ENCODE results near the gene NANS. TPM values are rescaled to one million over a fixed set of nuclear protein-coding genes. Genes with fewer than 3 reads are reported as not detected.

NANS gene
- total RNA-seq, 1 experiment from 2014 or later: 57.9 TPM

- TF ChIP-seq, protein P1, sequence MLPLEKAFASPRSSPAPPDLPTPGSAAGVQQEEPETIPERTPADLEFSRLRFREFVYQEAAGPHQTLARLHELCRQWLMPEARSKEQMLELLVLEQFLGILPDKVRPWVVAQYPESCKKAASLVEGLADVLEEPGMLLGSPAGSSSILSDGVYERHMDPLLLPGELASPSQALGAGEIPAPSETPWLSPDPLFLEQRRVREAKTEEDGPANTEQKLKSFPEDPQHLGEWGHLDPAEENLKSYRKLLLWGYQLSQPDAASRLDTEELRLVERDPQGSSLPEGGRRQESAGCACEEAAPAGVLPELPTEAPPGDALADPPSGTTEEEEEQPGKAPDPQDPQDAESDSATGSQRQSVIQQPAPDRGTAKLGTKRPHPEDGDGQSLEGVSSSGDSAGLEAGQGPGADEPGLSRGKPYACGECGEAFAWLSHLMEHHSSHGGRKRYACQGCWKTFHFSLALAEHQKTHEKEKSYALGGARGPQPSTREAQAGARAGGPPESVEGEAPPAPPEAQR (CRISPR knock-in tag; IDR thresholded peaks at IDR 0.05): no peak
- TF ChIP-seq ESRRA (CRISPR knock-in tag; IDR thresholded peaks at IDR 0.05; ENCODE audit: borderline replicate concordance): no peak
- no peak for TF ChIP-seq NFATC4 (CRISPR knock-in tag; IDR thresholded peaks at IDR 0.05)
- no peak for TF ChIP-seq EMX1 (CRISPR knock-in tag; IDR thresholded peaks at IDR 0.05)
- TF ChIP-seq, protein P2, sequence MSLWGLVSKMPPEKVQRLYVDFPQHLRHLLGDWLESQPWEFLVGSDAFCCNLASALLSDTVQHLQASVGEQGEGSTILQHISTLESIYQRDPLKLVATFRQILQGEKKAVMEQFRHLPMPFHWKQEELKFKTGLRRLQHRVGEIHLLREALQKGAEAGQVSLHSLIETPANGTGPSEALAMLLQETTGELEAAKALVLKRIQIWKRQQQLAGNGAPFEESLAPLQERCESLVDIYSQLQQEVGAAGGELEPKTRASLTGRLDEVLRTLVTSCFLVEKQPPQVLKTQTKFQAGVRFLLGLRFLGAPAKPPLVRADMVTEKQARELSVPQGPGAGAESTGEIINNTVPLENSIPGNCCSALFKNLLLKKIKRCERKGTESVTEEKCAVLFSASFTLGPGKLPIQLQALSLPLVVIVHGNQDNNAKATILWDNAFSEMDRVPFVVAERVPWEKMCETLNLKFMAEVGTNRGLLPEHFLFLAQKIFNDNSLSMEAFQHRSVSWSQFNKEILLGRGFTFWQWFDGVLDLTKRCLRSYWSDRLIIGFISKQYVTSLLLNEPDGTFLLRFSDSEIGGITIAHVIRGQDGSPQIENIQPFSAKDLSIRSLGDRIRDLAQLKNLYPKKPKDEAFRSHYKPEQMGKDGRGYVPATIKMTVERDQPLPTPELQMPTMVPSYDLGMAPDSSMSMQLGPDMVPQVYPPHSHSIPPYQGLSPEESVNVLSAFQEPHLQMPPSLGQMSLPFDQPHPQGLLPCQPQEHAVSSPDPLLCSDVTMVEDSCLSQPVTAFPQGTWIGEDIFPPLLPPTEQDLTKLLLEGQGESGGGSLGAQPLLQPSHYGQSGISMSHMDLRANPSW (CRISPR knock-in tag; conservative IDR thresholded peaks at IDR 0.05; ENCODE audit: low read depth): no peak
Measured at GRCh38 chr9:98101868-98102273, 45.3 kb downstream of the NANS start (continued).

DNA sequence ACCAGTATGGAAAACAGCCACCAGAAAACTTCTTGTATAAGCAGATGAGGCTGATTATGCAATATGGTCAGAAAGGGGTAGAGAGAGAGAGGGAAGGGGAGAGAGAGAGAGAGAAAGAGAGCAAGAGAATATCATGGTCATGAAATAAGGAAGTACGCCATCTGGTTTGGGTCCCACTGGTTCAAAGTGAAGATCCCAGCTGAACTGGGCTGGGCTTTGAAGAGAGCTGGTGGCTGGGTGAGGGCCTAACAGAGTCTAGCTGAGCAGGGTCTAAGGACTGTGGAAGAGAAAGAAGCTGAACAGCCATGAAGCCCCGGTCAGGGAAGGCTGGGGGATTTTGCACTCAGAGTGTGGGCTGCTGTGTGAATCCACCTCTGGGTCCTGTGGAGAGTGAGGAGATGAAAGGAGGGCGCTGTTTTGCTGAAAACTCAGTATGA is 47.9 kb downstream of the NANS start:
- no peaks in the 10 kb centered on the region for H3K9me3 Mint-ChIP-seq
- peaks cover 5% of the 10 kb centered on the region; the same call in 1 of the 2 replicates for H3K36me3 Mint-ChIP-seq
- peaks cover 22% of the 10 kb centered on the region for H3K4me1 Mint-ChIP-seq
- no peak overlapping the region; the same call in 1 of the 2 replicates for H3K27ac Mint-ChIP-seq
- DNase-seq (ENCODE audit: low spot score): no peak
- no peak overlapping the region for H3K4me3 Mint-ChIP-seq
- TF ChIP-seq ZNF425 (CRISPR knock-in tag; conservative IDR thresholded peaks at IDR 0.05) (no peak), GRHL2 (CRISPR knock-in tag; IDR thresholded peaks at IDR 0.05; ENCODE audit: insufficient replicate concordance, severe bottlenecking) (no peak), MLX (CRISPR knock-in tag; IDR thresholded peaks at IDR 0.05) (no peak), FOXJ3 (CRISPR knock-in tag; IDR thresholded peaks at IDR 0.05; ENCODE audit: borderline replicate concordance) (no peak), CREM (CRISPR knock-in tag; IDR thresholded peaks at IDR 0.05) (no peak), ZNF232 (CRISPR knock-in tag; IDR thresholded peaks at IDR 0.05) (no peak), GTF2I (CRISPR knock-in tag; conservative IDR thresholded peaks at IDR 0.05) (no peak), TP53 (CRISPR knock-in tag; IDR thresholded peaks at IDR 0.05) (no peak), JAZF1 (CRISPR knock-in tag; IDR thresholded peaks at IDR 0.05) (no peak), EMX1 (CRISPR knock-in tag; IDR thresholded peaks at IDR 0.05) (no peak), CDX4 (CRISPR knock-in tag; IDR thresholded peaks at IDR 0.05; ENCODE audit: borderline replicate concordance) (no peak), USF1 (CRISPR knock-in tag; IDR thresholded peaks at IDR 0.05) (no peak), GABPB1 (CRISPR knock-in tag; IDR thresholded peaks at IDR 0.05) (no peak)
- TF ChIP-seq, protein P3, sequence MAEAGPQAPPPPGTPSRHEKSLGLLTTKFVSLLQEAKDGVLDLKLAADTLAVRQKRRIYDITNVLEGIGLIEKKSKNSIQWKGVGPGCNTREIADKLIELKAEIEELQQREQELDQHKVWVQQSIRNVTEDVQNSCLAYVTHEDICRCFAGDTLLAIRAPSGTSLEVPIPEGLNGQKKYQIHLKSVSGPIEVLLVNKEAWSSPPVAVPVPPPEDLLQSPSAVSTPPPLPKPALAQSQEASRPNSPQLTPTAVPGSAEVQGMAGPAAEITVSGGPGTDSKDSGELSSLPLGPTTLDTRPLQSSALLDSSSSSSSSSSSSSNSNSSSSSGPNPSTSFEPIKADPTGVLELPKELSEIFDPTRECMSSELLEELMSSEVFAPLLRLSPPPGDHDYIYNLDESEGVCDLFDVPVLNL (CRISPR knock-in tag; IDR thresholded peaks at IDR 0.05; ENCODE audit: borderline replicate concordance, low read depth): no peak
- TF ChIP-seq, protein P4, sequence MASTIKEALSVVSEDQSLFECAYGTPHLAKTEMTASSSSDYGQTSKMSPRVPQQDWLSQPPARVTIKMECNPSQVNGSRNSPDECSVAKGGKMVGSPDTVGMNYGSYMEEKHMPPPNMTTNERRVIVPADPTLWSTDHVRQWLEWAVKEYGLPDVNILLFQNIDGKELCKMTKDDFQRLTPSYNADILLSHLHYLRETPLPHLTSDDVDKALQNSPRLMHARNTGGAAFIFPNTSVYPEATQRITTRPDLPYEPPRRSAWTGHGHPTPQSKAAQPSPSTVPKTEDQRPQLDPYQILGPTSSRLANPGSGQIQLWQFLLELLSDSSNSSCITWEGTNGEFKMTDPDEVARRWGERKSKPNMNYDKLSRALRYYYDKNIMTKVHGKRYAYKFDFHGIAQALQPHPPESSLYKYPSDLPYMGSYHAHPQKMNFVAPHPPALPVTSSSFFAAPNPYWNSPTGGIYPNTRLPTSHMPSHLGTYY (CRISPR knock-in tag; IDR thresholded peaks at IDR 0.05): no peak
- no peaks in the 10 kb centered on the region for H3K27me3 Mint-ChIP-seq (ENCODE audit: low read depth)
- ATAC-seq: no peak
- CTCF ChIA-PET: interaction anchor here (2.5 kb wide), 1 partner anchor 14 kb away, joined by 8 read pairs; the partner anchor contains the start of gene TRIM14
- POLR2A ChIA-PET: no interaction called here
